Activated CD4-positive, CD25-positive, alpha-beta regulatory T cell treated with anti-CD3 and anti-CD28 coated beads, Interleukin-2, amount 50 U/mL, for 72 hours (primary cell): Measurements from ENCODE around the gene GABRA5.

Experiments used
- DNase-seq: peaks from one replicate; pipeline ENCODE4 v3.0.0; 2021

The GABRA5 gene

DNA sequence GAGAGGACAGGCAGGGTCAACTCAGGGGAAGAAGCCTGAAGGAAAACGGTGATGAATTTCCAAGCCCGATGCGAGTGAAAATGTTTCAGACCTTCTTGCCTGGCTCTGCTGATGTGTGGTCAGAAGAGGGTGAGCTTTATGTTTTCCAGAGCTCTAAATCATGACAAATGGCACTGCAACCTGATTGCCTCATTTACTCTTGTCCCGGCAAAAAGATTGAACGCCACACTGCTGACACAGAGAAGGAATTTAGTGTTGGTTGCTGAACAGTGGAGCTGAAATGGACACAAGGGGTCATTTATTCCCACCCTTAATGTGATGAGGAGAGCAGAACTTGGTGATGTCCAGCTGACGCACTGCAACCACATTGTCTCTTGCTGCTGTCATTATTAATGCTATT, 68.0 kb downstream of the GABRA5 start:
- DNase-seq, result no peak

DNA sequence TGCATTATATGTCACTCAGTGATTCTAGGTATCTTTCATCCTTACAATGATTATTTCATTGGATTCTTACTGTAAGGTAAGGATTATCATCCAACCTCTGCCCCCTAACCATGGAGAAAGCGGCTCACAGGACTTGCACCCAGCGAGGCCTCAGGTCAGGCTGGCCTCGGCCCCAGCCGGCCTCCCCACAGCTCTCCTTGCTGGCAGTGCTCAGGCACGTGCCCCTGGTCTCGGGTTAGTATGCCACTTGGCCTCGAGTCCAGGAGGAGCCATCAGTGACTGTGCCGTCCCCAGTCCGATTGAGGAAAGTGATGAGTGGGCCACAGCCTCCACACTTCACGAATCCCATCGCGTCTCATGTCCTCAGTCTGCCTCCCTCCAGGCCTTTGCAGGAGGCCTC, 68.5 kb downstream of the GABRA5 start:
- DNase-seq, result no peak

DNA sequence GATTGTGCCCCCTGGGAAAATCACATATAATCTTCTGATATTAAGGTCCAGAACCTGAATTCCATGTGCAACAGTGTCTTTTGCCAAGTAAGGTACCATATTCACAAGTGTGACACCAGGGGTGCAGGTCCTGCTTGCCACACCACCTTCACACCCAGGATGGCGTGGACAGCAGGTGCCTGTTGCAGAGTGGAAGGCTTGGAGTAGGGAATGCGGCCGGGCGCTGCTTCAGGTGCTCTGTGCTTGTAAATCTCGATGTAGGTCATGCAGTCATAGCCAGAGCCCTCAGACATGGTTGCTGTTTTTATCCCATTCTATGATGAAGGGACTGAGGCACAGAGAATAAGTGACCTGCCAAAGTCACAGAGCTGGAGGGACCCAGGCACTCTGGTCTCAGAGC, 69.6 kb downstream of the GABRA5 start:
- DNase-seq, result no peak

DNA sequence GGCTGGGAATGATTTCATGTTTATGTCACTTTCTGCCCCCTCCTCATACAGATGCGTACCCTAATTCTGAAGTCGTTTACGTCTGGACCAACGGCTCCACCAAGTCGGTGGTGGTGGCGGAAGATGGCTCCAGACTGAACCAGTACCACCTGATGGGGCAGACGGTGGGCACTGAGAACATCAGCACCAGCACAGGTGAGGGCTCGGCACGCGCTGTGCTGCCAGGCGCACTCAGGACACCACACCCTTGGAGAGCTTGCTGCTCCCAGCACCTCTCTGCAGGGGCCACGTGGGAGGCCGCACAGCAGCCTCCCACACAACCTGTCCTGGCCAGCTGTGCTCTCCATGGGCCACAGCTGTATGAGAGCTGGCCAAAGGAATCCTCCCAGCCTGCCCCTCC, 70.3 kb downstream of the GABRA5 start:
- no peak for DNase-seq

DNA sequence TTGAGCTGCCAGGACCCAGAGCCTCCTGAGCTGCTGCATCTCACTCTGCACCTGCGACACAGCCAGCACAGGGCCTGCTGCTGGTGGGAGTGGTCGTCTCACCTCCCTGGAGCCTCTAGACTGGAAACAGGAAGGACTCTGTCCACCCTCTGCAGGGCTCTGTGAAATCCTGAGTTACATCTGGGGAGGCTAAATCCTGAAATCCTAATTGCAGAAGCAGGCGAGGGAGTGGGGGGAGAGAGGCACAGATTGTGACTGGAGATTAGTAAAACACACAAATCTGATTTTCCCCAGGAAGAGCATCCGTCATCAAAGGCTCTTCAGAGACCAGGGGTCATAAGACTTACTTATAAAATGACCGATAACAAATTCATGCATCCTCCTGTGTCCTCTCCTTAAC, 72.5 kb downstream of the GABRA5 start:
- no peak for DNase-seq

DNA sequence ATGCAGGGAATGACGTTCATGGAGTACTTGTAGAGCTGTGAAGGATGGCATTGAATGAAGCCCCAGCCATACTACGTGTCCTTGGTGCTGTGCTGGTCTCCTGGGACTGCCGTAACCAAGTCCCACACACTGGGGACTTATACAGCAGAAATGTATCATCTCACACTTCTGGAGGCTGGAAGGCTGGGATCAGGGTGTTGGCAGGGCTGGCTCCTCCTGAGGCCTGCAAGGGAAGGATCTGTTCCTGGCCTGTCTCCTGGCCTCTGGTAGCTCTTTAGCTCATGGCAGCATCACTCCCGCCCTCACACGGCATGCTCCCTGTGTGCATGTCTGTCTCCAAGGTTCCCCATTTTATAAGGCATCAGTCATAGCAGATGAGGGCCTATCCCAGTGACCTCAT, 74.6 kb downstream of the GABRA5 start:
- DNase-seq, result no peak

DNA sequence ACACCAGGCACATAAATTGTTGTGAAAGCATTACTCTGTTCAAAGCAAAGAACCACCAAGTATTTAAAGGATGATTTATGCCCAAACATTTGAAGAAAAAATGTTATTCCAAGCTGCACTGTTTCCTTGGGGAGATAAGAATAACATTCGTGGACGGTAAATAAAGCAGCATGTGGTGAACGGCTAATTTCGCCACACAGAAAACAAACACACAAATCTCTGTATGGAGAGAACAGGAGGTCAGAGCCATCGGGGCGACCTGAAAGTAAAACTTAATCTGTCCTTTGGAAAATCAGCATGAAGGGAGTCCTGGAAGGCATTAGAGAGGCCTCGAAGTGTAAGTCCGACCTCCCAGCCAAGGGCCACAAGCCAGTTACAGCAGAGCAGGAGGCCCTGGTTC, 77.0 kb downstream of the GABRA5 start:
- DNase-seq, result no peak

DNA sequence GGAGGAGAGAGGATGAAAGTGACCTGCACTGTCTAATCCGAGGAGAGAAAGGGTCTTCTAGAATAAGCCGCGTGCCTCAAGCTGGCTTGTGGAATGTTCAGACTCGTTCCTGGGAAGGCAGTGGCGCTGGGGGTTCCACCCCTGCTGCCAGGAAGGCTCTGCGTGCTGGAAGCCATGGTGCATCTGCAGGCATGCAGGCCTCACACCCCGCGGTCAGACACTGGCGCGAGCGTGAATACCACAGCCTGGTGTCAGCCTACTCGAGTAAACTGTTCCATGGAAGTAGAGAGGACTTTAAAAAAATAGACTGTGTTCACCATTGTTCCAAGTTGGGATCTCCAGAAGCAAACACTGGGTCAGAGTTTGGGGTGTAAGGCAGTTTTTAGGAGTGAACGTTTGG, 78.2 kb downstream of the GABRA5 start:
- DNase-seq, result no peak

DNA sequence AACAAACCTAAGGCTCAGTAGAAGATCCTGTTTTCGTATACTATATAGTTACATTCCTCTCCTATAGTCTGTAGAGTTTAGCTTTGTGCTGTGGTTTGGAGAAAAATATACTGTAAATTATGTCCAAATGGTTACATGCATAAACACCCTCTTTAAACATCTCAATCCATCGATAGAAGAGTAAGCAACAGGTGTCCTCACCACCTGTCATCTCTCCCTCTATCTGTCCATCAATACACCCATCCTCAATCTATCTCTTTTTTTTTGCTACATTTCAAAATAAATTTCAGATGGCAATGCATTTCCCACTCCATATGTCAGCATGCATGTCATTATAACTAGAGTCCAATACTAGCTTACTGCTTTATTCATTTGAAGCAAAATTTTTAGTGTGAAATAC, 83.1 kb downstream of the GABRA5 start:
- DNase-seq, result no peak

DNA sequence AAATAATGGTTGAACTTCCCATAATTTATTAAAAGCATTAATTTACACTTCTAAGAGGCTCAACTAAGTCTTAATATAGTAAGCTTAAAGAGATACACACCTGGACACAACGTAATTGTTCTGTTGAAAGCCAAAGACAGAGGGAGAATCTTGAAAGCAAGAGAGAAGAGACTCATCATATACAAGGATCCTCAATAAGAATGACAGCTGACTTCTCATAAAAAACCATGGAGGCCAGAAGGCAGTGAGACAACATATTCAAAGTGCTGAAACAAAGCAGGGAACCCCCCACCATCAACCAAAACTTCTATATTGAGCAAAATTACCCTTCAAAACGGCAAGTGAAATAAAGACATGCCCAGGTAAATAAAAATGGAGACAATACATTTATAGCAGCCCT, 87.5 kb downstream of the GABRA5 start:
- DNase-seq, result no peak

DNA sequence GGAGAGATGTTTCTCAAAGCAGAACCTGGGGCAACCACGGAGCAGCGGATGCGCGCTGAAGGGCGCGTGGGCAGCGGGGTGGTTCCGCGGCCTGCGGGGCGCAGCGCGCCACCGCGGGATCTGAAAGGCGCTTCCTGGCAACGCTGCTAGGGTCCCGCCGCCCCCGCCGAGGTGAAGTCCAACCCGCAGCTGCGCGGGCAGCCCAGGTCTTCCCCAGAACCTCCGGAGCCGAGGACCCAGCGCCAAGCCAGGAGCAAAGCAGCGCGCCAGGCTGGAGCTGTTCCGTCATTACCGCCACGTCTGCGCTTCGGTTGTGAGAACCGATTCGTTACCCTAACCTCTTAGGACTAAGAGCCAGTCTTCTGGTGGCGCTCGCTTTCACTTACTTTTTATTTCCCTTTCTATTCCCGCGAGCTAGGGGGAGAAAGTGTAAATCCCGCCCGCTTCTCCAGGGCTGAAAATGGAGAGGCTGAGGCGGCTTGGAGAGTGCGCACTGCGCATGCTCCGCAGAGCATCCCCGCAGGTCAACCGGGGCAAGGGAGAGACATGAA, 100.9 kb downstream of the GABRA5 start:
- no peak for DNase-seq

DNA sequence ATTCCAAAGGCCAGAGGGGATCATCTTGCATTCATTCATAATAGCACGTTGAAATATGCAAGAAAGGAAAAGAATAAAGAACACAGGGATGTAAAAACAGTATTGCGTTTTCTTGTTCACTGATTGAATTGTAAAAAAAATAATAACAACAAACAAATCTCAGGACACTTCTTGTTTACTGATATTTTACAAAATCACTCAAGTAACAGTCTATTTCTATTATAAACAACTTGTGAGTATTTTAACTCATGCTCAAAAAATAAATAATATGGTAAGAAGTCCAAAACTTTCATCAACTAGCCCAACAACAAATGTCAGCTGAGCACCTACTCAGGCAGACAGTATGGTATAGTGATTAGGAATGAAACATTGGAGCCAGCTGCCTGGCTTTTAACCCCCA, 101.9 kb downstream of the GABRA5 start:
- no peak for DNase-seq

DNA sequence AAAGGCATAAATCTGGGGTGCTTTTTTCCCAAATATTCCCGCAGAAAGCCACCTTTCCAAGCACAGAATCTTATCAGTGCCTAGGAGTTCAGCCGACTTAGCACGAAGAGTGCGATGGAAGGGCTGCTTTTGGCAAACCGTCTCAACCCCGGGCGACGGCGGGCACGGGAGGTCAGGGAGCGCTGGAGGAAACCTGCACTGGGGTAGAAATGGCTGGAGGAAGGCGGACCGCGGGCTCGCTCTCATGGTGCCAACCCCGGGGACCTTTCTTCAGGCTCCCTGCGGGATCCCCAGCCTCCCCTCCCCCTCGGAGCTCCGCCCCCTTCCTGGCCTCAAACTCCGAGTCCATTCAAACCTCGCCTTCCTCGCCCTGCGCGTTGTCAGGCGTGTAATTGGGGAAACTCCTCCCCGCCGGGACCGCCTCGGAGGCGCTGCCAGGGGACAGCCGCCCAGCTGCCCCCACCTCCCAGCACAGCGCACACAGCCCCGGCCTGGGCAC, 103.9 kb downstream of the GABRA5 start, which contains the start of gene GABRG3:
TSS of gene GABRG3 (plus strand) at position 470 of the 499 bp plus-strand sequence.
- DNase-seq, result no peak

DNA sequence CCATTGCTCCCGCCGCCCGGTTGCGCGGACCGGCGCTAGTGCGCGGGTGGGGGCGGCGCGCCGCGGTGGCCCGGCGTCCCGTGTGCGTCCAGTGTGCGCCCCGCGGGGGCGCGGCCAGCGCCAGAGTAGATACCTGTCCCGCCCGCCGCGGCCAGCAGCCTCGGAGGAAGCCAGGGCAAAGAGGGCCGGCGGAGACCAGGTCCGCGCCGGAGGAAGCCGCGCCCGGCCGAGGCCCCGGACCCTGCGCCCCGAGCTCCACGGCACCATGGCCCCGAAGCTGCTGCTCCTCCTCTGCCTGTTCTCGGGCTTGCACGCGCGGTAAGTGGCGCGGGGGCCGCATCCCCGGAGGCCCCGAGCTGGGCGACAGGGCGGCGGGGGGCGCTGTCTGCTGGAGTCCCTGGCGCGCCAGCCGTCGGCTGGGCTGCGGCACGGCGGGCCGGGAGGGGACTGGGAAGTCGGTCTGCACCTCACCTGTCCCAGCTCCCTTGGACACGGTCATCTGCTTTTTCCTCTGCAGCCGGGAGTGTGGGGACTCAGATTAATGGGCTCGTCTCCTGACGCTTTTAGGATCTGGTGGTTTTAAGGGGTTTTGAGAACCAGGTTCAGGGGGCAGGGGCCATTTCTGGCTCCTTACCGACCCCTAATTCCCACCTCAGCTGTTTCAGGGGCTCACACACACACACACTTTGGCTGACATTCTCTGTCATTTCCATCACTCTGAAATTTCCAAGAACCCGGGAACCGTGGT, 104.6 kb downstream of the GABRA5 start:
- no peak for DNase-seq

DNA sequence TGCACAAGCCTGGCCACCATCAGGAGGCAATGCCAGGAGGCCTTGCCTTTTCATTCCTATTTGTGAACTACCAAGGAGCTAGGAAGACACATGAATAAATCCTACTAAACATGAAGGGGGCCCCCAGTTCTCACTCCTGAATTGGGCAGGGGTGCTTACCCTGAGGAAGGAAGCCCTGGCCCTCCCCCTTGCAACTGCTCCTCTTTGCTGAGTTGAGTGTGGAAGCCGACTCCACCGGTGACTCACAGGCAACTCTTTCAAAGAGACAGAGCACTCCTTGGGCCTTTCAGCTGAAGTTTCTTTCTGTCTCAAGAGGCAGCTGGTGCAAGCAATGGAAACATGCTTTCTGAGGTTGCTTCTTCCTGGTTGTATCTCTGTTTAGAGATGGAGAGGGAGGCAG, 105.8 kb downstream of the GABRA5 start:
- DNase-seq, result no peak

DNA sequence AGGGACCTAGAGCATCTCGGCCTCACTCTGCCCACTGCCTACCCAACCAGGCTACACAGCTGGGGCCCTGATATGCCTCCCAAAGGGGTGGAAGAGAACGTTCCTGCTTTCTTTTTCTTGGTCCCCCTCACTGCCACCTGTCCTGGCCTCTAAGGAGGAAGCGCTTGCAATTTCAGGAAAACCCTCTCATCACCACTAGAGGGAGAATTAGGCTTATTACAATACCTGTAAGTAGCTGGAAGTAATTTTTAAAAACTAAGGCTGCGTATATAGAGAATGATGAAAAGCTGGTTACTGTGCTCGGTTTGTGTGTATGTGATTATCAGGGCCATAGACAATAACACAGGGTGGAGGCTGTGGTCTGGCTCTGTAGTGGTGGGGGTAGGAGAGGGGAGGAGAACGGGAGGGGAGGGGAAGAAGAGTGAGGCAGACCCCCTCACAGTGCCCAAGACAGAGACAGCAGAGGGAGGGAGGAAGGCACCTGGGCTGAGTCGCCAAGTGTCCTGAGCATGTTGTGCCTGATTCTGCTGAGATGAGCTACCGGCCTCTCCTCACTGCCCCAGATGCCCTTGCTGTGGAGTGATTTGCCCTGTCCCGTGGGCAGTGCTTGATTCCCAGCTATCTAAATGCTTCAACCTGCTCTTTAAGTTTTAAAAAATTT, 107.4 kb downstream of the GABRA5 start:
- DNase-seq, result no peak

DNA sequence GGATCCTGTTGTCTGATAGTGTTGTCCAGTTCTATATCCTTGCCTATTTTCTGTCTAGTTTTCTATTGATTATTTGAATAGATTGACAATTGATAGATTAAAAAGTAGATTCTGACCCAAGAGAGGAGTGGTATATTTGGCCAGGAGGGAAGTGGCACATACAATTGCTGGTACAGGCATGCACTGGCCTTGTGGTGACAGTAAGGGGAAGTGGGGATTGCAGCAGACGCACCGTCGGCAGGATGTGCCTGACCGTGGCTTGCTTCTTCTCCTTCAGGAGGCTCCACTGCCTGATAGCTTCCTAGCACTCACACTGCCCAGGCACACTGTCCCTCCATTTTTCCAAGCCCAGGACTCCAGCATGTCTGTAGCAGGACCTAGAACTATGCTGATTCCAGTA, 114.6 kb downstream of the GABRA5 start:
- no peak for DNase-seq

DNA sequence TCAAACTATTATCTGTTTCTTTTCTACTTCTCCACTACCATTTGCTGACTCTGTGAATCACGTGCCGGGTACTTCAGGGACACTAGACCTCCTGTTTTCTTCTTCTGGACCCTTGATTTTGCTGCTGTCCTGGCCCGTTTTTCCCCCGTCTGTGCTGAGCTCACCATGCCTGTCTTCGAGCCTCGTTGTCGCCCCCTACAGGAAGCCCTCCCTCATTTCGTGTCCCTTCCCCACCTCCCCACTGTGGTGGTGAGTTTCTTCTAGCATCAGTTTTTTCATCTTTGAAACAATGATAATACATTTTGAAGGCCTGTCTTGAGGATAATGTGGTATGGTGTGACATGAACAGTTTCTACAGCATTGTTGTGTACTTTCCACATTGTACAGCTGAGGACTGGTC, 117.0 kb downstream of the GABRA5 start:
- no peak for DNase-seq

DNA sequence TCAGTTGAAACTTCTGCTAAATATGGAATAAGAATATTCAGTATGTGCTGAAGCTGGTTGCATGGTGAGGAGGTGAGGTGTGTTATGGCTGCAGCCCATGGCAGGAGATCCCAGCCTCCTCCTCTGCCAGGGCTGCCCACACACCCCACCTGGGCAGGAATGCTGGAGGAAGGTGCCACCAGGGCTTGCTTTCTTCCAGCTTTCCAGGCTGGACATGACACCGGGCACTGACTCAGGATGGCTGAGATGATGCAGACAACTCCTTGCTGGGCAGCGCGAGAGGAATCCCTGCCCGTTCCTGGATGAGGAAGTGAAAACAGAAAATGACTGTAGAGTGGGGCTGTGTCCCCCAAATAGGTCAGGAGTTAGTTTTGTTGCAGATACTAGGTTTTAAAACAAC, 118.2 kb downstream of the GABRA5 start:
- no peak for DNase-seq

DNA sequence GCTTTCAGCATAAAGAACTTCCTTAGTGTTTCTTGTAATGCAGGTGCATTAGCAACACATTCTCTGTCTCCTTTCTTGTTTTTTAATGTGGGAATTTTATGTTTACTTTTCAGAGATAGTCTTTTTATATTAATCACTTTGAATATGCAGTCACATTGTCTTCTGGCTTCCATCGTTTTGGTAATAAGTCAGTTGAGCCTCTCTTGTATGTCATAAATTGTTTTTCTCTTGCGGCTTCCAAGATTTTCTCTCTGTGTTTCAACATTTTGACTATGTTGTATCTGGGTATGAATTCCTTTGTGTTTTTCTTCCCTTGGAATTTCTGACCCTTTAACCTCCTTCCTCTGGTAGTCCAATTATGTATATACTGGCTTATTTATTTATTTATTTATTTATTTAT, 129.4 kb downstream of the GABRA5 start:
- DNase-seq, result no peak
